ENCODE measurements around the gene ZNF829. TPM values are rescaled to one million over a fixed set of nuclear protein-coding genes. Genes with fewer than 3 reads are reported as not detected.

Gene ZNF829
- total RNA-seq, 4 donors from 2014 or later = 0.97 to 1.5 (median 1.2) TPM

GRCh38 chr19:36850559-36851442 lies 65.3 kb downstream of the ZNF829 start, which contains the start of gene ZNF345:
TSS of gene ZNF345 (plus strand) at chr19:36850876. CDS start at chr19:36876831, 25,955 bp downstream.
- DNase-seq (peak; percentile 85 to 87), ATAC-seq (peak; percentile 98 to 99)
- peaks cover 11 to 14% of the 10 kb centered on the region in 2 donors for H3K4me1 ChIP-seq
- peaks cover 0 to 45% of the 10 kb centered on the region in 2 donors for H3K36me3 ChIP-seq
- in situ Hi-C loops (cut with MboI; ENCODE audit: low sequenced_read_pairs in 4 of 4) (no loop called here), intact Hi-C loops (cut with DNase I; ENCODE audit: low total_unique reads) (loop anchor here (1.0 to 10.0 kb wide), 13 partner anchors 12 to 744 kb away; partner anchors contain the start of genes ZNF260, ZNF383, ZNF420 and ZNF461)
- peak within 1 kb of the TSS; percentile 87 to 95 (median 92) for H3K4me3 ChIP-seq
- no peaks in the 10 kb centered on the region for H3K27me3 ChIP-seq
- H3K27ac ChIP-seq = peak within 1 kb of the TSS; percentile 87 to 98 (median 94)
- TF ChIP-seq POLR2A (IDR thresholded peaks at IDR 0.05) = peak; percentile 22 to 25
- TF ChIP-seq CTCF (IDR thresholded peaks at IDR 0.05 in 4 of 5, conservative IDR thresholded peaks at IDR 0.05 in 1 of 5) = no peak
- H3K9me3 ChIP-seq = peaks cover 0 to 8% (median 0%) of the 10 kb centered on the region in 3 donors

DNA sequence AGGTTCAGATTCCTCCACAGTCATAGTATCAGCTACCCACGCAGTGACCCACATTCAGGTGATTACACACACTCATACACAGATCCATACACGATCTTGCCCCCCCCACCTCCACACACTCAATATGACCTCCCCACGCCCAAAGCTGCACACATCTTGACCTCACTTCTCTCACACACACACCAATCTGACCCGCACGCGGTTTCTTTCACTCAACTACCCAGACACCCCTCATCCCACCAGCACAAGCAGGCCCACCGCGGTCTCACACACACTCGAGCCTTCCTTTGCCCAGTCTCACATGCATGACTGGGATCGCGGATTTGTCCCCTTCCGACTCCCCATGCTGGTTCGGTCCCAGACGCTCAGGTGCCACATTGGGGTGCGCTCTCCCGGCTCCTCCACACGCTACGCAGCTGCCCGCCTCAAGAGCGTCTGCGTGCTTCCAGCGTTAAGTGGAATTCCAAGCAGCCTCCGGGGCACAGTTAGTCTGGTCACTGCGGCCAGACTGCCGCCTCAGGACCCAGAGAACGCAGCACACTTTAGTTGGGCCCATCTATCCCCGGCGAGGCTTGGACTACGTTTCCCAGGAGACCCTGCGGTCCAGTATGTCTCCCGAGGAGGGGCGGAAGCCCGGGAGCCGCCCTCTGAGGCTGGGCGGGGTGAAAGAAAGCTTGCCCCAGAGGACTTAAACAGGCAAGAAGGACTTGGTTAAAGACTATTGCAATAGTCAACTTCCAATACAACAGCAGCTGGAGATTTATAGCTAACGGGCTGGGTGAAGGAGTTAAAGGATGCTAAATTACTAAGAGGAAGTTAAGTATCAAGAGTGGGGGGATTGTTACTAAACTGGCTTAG lies 66.2 kb downstream of the ZNF829 start:
- TF ChIP-seq CTCF (IDR thresholded peaks at IDR 0.05 in 4 of 5, conservative IDR thresholded peaks at IDR 0.05 in 1 of 5) (no peak), POLR2A (IDR thresholded peaks at IDR 0.05) (no peak)
- Histone ChIP-seq H3K27ac (peak overlapping the region; percentile 87 to 98 (median 94)), H3K27me3 (no peaks in the 10 kb centered on the region), H3K36me3 (peaks cover 0 to 40% of the 10 kb centered on the region in 2 donors), H3K9me3 (peaks cover 0 to 4% (median 0%) of the 10 kb centered on the region in 3 donors), H3K4me1 (peaks cover 11 to 14% of the 10 kb centered on the region in 2 donors), H3K4me3 (peak overlapping the region; percentile 87 to 95 (median 92))
- intact Hi-C loops (cut with DNase I; ENCODE audit: low total_unique reads) (loop anchor here (1.0 to 10.0 kb wide), 13 partner anchors 12 to 745 kb away; partner anchors contain the start of genes ZNF260, ZNF383, ZNF420 and ZNF461), in situ Hi-C loops (cut with MboI; ENCODE audit: low sequenced_read_pairs in 4 of 4) (no loop called here)
- peak; percentile 85 to 87 for DNase-seq
- ATAC-seq = peak; percentile 96 to 97

- in situ Hi-C loops (cut with MboI; ENCODE audit: low sequenced_read_pairs in 4 of 4) = no loop called here
- H3K9me3 ChIP-seq = peaks cover 0 to 4% (median 0%) of the 10 kb centered on the region in 3 donors
- peak overlapping the region in 2 of 4 donors; percentile 94 to 95 for H3K27ac ChIP-seq
- H3K4me1 ChIP-seq = peaks cover 11 to 14% of the 10 kb centered on the region in 2 donors
- ATAC-seq (no peak), DNase-seq (no peak)
- intact Hi-C loops (cut with DNase I; ENCODE audit: low total_unique reads) = no loop called here
- peaks cover 0 to 41% of the 10 kb centered on the region in 2 donors for H3K36me3 ChIP-seq
- H3K27me3 ChIP-seq = no peaks in the 10 kb centered on the region
- H3K4me3 ChIP-seq = no peak overlapping the region
- no peak for TF ChIP-seq CTCF (IDR thresholded peaks at IDR 0.05 in 4 of 5, conservative IDR thresholded peaks at IDR 0.05 in 1 of 5)
- TF ChIP-seq POLR2A (IDR thresholded peaks at IDR 0.05) = no peak
Observed at GRCh38 chr19:36847968-36848367, 68.1 kb downstream of the ZNF829 start.

GRCh38 chr19:36838784-36839324 lies 77.2 kb downstream of the ZNF829 start:
- ATAC-seq (no peak), DNase-seq (no peak)
- peak overlapping the region; percentile 74 to 90 (median 86) for H3K27ac ChIP-seq
- peak overlapping the region; percentile 68 to 87 (median 79) for H3K4me3 ChIP-seq
- H3K27me3 ChIP-seq = no peaks in the 10 kb centered on the region
- in situ Hi-C loops (cut with MboI; ENCODE audit: low sequenced_read_pairs in 4 of 4) = loop anchor here in 1 of 4 donors (10.0 kb wide), 1 partner anchor 626 kb away; the partner anchor contains the start of genes ZNF569 and ZNF570
- intact Hi-C loops (cut with DNase I; ENCODE audit: low total_unique reads) = loop anchor here (1.0 to 5.0 kb wide), 6 partner anchors 11 to 628 kb away; partner anchors contain the start of genes ZNF260, ZNF345, ZNF529 and ZNF567
- peaks cover 0 to 36% (median 3%) of the 10 kb centered on the region in 3 donors for H3K9me3 ChIP-seq
- no peak for TF ChIP-seq POLR2A (IDR thresholded peaks at IDR 0.05)
- no peak for TF ChIP-seq CTCF (IDR thresholded peaks at IDR 0.05 in 4 of 5, conservative IDR thresholded peaks at IDR 0.05 in 1 of 5)
- H3K4me1 ChIP-seq = peaks cover 8 to 9% of the 10 kb centered on the region in 2 donors
- peaks cover 0 to 54% of the 10 kb centered on the region in 2 donors for H3K36me3 ChIP-seq
